ENCODE data around the gene CCDC47. TPM values are rescaled to one million over a fixed set of nuclear protein-coding genes. Genes with fewer than 3 reads are reported as not detected.

CCDC47 gene
- total RNA-seq, 1 experiment from 2014 or later: 117 TPM

DNA sequence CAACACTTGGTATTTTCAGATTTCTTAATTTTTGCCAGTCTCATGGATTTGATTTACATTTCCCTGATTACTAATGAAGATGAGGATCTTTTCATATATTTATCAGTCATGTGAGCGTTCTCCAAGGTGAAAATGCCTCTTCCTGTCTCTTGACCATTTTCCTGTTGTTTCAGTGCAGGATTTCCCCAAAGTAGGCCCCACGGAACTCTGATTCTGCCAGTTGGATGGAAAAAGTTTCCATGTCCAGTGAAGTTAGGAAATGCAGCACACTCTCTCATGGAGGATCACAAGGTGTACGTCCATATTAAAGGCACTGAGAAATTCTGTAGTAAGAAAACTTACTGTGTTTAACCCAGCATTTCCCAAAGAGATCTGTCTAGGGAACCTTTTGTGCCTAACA is 57.0 kb downstream of the CCDC47 start:
- H3K27me3 ChIP-seq (ENCODE audit: insufficient read depth, low read length): no peaks in the 10 kb centered on the region
- H3K9me2 ChIP-seq (ENCODE audit: insufficient read depth): no peaks in the 10 kb centered on the region
- ATAC-seq: no peak
- BruUV-seq (replicated peaks): no TSS peak
- ChIA-PET RAD21 (ENCODE audit: low non-redundant PET in 1 of 2, low total read pairs in 2 of 2, uncharacterized antibody in 2 of 2, unreplicated experiment in 2 of 2) (no interaction called here), POLR2A (no interaction called here), CTCF (no interaction called here)
- H2AFZ ChIP-seq (ENCODE audit: low read depth, low read length, poor library complexity, severe bottlenecking): no peak overlapping the region
- TF ChIP-seq, protein P1, sequence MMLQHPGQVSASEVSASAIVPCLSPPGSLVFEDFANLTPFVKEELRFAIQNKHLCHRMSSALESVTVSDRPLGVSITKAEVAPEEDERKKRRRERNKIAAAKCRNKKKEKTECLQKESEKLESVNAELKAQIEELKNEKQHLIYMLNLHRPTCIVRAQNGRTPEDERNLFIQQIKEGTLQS (IDR thresholded peaks at IDR 0.05): no peak
- TF ChIP-seq, protein P2, sequence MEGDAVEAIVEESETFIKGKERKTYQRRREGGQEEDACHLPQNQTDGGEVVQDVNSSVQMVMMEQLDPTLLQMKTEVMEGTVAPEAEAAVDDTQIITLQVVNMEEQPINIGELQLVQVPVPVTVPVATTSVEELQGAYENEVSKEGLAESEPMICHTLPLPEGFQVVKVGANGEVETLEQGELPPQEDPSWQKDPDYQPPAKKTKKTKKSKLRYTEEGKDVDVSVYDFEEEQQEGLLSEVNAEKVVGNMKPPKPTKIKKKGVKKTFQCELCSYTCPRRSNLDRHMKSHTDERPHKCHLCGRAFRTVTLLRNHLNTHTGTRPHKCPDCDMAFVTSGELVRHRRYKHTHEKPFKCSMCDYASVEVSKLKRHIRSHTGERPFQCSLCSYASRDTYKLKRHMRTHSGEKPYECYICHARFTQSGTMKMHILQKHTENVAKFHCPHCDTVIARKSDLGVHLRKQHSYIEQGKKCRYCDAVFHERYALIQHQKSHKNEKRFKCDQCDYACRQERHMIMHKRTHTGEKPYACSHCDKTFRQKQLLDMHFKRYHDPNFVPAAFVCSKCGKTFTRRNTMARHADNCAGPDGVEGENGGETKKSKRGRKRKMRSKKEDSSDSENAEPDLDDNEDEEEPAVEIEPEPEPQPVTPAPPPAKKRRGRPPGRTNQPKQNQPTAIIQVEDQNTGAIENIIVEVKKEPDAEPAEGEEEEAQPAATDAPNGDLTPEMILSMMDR (IDR thresholded peaks at IDR 0.05 in 2 of 3, conservative IDR thresholded peaks at IDR 0.05 in 1 of 3; ENCODE audit: borderline replicate concordance in 1 of 3, insufficient read depth in 1 of 3, low read depth in 2 of 3, low read length in 2 of 3): no peak
- H3K4me1 ChIP-seq (ENCODE audit: control insufficient read depth in 1 of 2, insufficient read depth in 2 of 2, low read length in 2 of 2): no peaks in the 10 kb centered on the region
- intact Hi-C loops (cut with micrococcal nuclease): no loop called here
- H4K20me1 ChIP-seq (ENCODE audit: insufficient read depth): no peaks in the 10 kb centered on the region
- H3K9ac ChIP-seq (ENCODE audit: low read length): no peak overlapping the region
- no peak overlapping the region for H3K27ac ChIP-seq (ENCODE audit: low read depth, low read length)
- H3K4me2 ChIP-seq (ENCODE audit: low read length): no peak overlapping the region
- no peak overlapping the region for H3K4me3 ChIP-seq (replicated peaks in 1 of 2; ENCODE audit: low read depth in 1 of 2, low read length in 2 of 2)
- H3K79me2 ChIP-seq (ENCODE audit: insufficient read depth, low read length): no peaks in the 10 kb centered on the region
- no peak for DNase-seq (ENCODE audit: low read depth, low spot score)
- H3K9me3 ChIP-seq (ENCODE audit: control insufficient read depth in 1 of 2, insufficient read depth in 1 of 2, low read depth in 1 of 2, low read length in 2 of 2): no peaks in the 10 kb centered on the region
- H3K36me3 ChIP-seq (ENCODE audit: control insufficient read depth in 1 of 2, insufficient read depth in 2 of 2, low read length in 2 of 2): peaks cover 5 to 8% of the 10 kb centered on the region in 2 experiments; a peak in 1 of 4 replicates

DNA sequence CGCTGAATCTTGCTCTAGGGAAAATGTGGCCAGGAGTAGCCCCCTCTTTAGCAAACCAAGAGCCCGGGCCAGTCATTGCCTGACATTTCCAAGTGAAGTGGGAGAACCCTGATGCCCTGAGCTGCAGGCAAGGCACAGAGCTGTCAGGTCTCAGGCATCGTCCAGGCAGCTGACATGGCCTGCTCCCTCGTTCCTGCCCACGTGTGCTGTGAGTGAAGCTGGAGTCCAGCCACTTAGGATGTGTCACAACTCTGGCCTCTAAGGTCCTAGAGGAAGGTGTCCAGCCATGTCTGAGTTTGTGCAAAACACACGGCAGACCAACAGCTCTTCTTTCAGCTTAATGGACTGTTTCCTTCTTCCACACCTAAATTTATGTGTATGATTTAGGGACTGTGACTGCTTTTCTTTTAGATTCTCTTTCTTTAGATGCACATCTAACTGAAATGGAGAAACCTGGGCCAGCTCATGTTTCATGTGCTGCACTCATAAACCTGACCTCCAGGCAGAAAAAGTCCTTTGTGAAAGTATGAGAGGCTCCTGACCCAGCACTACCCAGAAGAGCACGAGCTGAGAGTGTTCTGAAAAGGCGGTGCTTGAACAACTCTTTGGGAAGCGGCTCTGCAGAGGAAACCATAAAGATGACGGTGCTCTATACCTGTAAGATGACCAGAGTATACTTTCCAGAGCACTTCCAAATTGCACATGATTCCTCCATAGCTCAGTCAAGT is 58.7 kb downstream of the CCDC47 start:
- no peaks in the 10 kb centered on the region for H3K4me1 ChIP-seq (ENCODE audit: control insufficient read depth in 1 of 2, insufficient read depth in 2 of 2, low read length in 2 of 2)
- no peaks in the 10 kb centered on the region for H3K9me2 ChIP-seq (ENCODE audit: insufficient read depth)
- no TSS peak for BruUV-seq (replicated peaks)
- DNase-seq (ENCODE audit: low read depth, low spot score) (no peak), ATAC-seq (no peak)
- no peak overlapping the region for H3K4me2 ChIP-seq (ENCODE audit: low read length)
- H3K9me3 ChIP-seq (ENCODE audit: control insufficient read depth in 1 of 2, insufficient read depth in 1 of 2, low read depth in 1 of 2, low read length in 2 of 2): no peaks in the 10 kb centered on the region
- intact Hi-C loops (cut with micrococcal nuclease): no loop called here
- H3K4me3 ChIP-seq (replicated peaks in 1 of 2; ENCODE audit: low read depth in 1 of 2, low read length in 2 of 2): no peak overlapping the region
- no peaks in the 10 kb centered on the region for H3K27me3 ChIP-seq (ENCODE audit: insufficient read depth, low read length)
- CTCF ChIA-PET: interaction anchor here (2.0 kb wide), 1 partner anchor 289 kb away, joined by 8 read pairs; no protein-coding TSS in a partner anchor
- peaks cover 5 to 9% of the 10 kb centered on the region in 2 experiments; a peak in 1 of 4 replicates for H3K36me3 ChIP-seq (ENCODE audit: control insufficient read depth in 1 of 2, insufficient read depth in 2 of 2, low read length in 2 of 2)
- no peaks in the 10 kb centered on the region for H3K79me2 ChIP-seq (ENCODE audit: insufficient read depth, low read length)
- RAD21 ChIA-PET (ENCODE audit: low non-redundant PET in 1 of 2, low total read pairs in 2 of 2, uncharacterized antibody in 2 of 2, unreplicated experiment in 2 of 2): no interaction called here
- no peak overlapping the region for H2AFZ ChIP-seq (ENCODE audit: low read depth, low read length, poor library complexity, severe bottlenecking)
- no peak overlapping the region for H3K9ac ChIP-seq (ENCODE audit: low read length)
- no peaks in the 10 kb centered on the region for H4K20me1 ChIP-seq (ENCODE audit: insufficient read depth)
- POLR2A ChIA-PET: no interaction called here
- H3K27ac ChIP-seq (ENCODE audit: low read depth, low read length): no peak overlapping the region
- no peak for TF ChIP-seq POLR2A (IDR thresholded peaks at IDR 0.05; ENCODE audit: borderline replicate concordance, extremely low read depth, insufficient read depth, insufficient read length)
- TF ChIP-seq CEBPB (IDR thresholded peaks at IDR 0.05; ENCODE audit: low read depth): no peak
- TF ChIP-seq ZNF274 (IDR thresholded peaks at IDR 0.05; ENCODE audit: low read depth, low read length): no peak
- no peak for TF ChIP-seq POLR2AphosphoS5 (IDR thresholded peaks at IDR 0.05; ENCODE audit: low read depth, low read length)
- TF ChIP-seq SIN3A (IDR thresholded peaks at IDR 0.05; ENCODE audit: low read depth): no peak
- TF ChIP-seq SP1 (IDR thresholded peaks at IDR 0.05; ENCODE audit: low read depth): no peak
- TF ChIP-seq, protein P3, sequence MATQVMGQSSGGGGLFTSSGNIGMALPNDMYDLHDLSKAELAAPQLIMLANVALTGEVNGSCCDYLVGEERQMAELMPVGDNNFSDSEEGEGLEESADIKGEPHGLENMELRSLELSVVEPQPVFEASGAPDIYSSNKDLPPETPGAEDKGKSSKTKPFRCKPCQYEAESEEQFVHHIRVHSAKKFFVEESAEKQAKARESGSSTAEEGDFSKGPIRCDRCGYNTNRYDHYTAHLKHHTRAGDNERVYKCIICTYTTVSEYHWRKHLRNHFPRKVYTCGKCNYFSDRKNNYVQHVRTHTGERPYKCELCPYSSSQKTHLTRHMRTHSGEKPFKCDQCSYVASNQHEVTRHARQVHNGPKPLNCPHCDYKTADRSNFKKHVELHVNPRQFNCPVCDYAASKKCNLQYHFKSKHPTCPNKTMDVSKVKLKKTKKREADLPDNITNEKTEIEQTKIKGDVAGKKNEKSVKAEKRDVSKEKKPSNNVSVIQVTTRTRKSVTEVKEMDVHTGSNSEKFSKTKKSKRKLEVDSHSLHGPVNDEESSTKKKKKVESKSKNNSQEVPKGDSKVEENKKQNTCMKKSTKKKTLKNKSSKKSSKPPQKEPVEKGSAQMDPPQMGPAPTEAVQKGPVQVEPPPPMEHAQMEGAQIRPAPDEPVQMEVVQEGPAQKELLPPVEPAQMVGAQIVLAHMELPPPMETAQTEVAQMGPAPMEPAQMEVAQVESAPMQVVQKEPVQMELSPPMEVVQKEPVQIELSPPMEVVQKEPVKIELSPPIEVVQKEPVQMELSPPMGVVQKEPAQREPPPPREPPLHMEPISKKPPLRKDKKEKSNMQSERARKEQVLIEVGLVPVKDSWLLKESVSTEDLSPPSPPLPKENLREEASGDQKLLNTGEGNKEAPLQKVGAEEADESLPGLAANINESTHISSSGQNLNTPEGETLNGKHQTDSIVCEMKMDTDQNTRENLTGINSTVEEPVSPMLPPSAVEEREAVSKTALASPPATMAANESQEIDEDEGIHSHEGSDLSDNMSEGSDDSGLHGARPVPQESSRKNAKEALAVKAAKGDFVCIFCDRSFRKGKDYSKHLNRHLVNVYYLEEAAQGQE (IDR thresholded peaks at IDR 0.05; ENCODE audit: low read depth): no peak
- no peak for TF ChIP-seq MAX (IDR thresholded peaks at IDR 0.05)
- TF ChIP-seq CBX3 (IDR thresholded peaks at IDR 0.05; ENCODE audit: low read depth): no peak
- no peak for TF ChIP-seq EGR1 (IDR thresholded peaks at IDR 0.05; ENCODE audit: low read depth)
- no peak for TF ChIP-seq YY1 (IDR thresholded peaks at IDR 0.05; ENCODE audit: extremely low read depth, insufficient replicate concordance, low read depth, low read length)
